Pancreas (tissue), 10 donors: ENCODE results near the gene SAP25. TPM values are rescaled to one million over a fixed set of nuclear protein-coding genes. Genes with fewer than 3 reads are reported as not detected.
"Not testable (repeated sequence)": the region's sequence is repeated elsewhere in the genome, so short reads cannot be mapped to it uniquely, and the experiment has no call there.

Experiments
- ATAC-seq, 4 donors: fragments of 200-7000 bp; cut with Tn5 transposase; one replicate each; pipeline versions ENCODE4 v1.8.0 to v1.9.1; 2020; ENCODE audit warnings: mild to moderate bottlenecking in 4 of 4, moderate library complexity in 4 of 4
- DNase-seq, 6 donors: peaks; one replicate each; pipeline ENCODE4 v3.0.0-alpha.2; 2020
- FAIRE-seq: peaks from 2 replicates; lab custom pipeline; 2012; peaks lifted over from hg19 to GRCh38; lab: Jason Lieb, UNC
- H3K27ac ChIP-seq, 4 donors: fragments of 200-600 bp; sonication (generic); 1 replicate in 3 of 4; 2 replicates in 1 of 4; pipeline versions ENCODE4 v1.5.0 to v1.8.0; 2020
- H3K27me3 ChIP-seq, 4 donors: fragments of 200-600 bp; one replicate each; pipeline ENCODE4 v1.8.0; 2021
- H3K36me3 ChIP-seq, 3 donors: fragments of 200-600 bp; sonication (generic) in 1 of 3; one replicate each; pipeline versions ENCODE4 v1.5.0 to v1.8.0; 2020 to 2021
- H3K4me1 ChIP-seq, 3 donors: fragments of 200-600 bp; one replicate each; pipeline ENCODE4 v1.8.0; 2021
- H3K4me3 ChIP-seq, 4 donors: fragments of 200-600 bp; sonication (generic) in 2 of 4; one replicate each; pipeline versions ENCODE4 v1.5.0 to v1.8.0; 2020 to 2021
- H3K9me3 ChIP-seq, 4 donors: fragments of 200-600 bp; one replicate each; pipeline ENCODE4 v1.8.0; 2021
- CTCF ChIP-seq, 4 donors: fragments of 200-600 bp; sonication (generic) in 3 of 4; IDR thresholded peaks; one replicate each; pipeline versions ENCODE4 v1.5.0 to v1.8.0; 2021; ENCODE audit warnings: antibody characterized with exemption in 4 of 4
- WGBS, 2 donors: extraction: QIAGEN DNeasy Blood & Tissue Kit; methylation state at CpG; one replicate each; pipeline ENCODE4 v1.1.7; 2013; 5-methylcytosine and 5-hydroxymethylcytosine counted together
- intact Hi-C, 3 donors: fragments of 100-400 bp; cut with DNase I; formaldehyde crosslinking; loops; one replicate each; pipeline versions ENCODE4 v1.11.1 to v1.14.2; 2022
- polyA plus RNA-seq, 2 donors: library from polyadenylated mRNA; stranded (reverse); fragments of 200-250 nt; gene quantifications; one replicate each; pipeline ENCODE4 v1.2.3, GENCODE V29; 2013
- total RNA-seq, 6 donors: library from RNA; stranded (reverse); fragmentation: NEBNext Ultra II Directional in 4 of 6; extraction: Animal tissue kit (Norgen Biotek cat#: 25700) in 4 of 6; gene quantifications; one replicate each; pipeline versions ENCODE4 v1.2.1 to v1.2.4, GENCODE V29; 2021 to 2023
- donor health status: healthy with polysubstance abuse.
- donor health status: DM: no; HTN: no; CAD: no; lungs with moderate emphysema.
- donor health status: DM: no; HTN: no; CAD: no.
- donor health status: control.
- donor health status: control.
- donor health status: Bipolar disorder and iron deficiency.
- donor health status: DM: yes; HTN: yes; CAD: no.
- donor health status: DM: no; HTN: no; CAD: no.
- donor health status: DM: no; HTN: no; CAD: no.
- donor health status: DM: yes; HTN: yes; CAD: no.

Gene SAP25
- total and polyA plus RNA-seq, 8 donors, result 0.39 to 17.8 (median 2.6) TPM

- 1% methylated on average over 42 to 44 of the region's 44 CpGs for WGBS, 2 donors
Observed at GRCh38 chr7:100539436-100540006, 34.2 kb downstream of the SAP25 start.

GRCh38 chr7:100538654-100539435, 34.9 kb downstream of the SAP25 start, which contains the start of gene AGFG2:
Gene AGFG2 (plus strand): TSS chr7:100539203. CDS start chr7:100539347, 144 bp downstream.
- FAIRE-seq, result peak; percentile 96

More at GRCh38 chr7:100539436-100540006, 34.2 kb downstream of the SAP25 start:
- intact Hi-C loops, result loop anchor here in 1 of 3 donors (10.0 kb wide), 1 partner anchor 55 kb away; the partner anchor contains the start of gene NYAP1
- peak overlapping the region; percentile 66 to 76 (median 74) for H3K4me3 ChIP-seq
- FAIRE-seq (no peak), DNase-seq (peak in 1 of 6 donors; percentile 43), ATAC-seq (peak in 3 of 4 donors; percentile 1 to 29 (median 3))
- H3K36me3 ChIP-seq, result no peaks in the 10 kb centered on the region
- no peak for TF ChIP-seq CTCF (IDR thresholded peaks at IDR 0.05)
- H3K4me1 ChIP-seq, result peaks cover 29 to 35% (median 29%) of the 10 kb centered on the region in 3 donors
- H3K9me3 ChIP-seq, result no peaks in the 10 kb centered on the region
- H3K27ac ChIP-seq, result peak overlapping the region; percentile 77 to 90 (median 87)
- H3K27me3 ChIP-seq, result no peaks in the 10 kb centered on the region

GRCh38 chr7:100538348-100538653, 35.4 kb downstream of the SAP25 start:
- H3K9me3 ChIP-seq, result no peaks in the 10 kb centered on the region
- no peak for TF ChIP-seq CTCF (IDR thresholded peaks at IDR 0.05)
- peak overlapping the region in 3 of 4 donors; percentile 41 to 72 (median 64) for H3K27ac ChIP-seq
- no peaks in the 10 kb centered on the region for H3K36me3 ChIP-seq
- intact Hi-C loops, result loop anchor here in 1 of 3 donors (10.0 kb wide), 1 partner anchor 54 kb away; the partner anchor contains the start of gene NYAP1
- H3K27me3 ChIP-seq, result no peaks in the 10 kb centered on the region
- WGBS, 2 donors, result 4 to 7% methylated on average over 8 of the region's 8 CpGs
- peaks cover 17 to 23% (median 19%) of the 10 kb centered on the region in 3 donors for H3K4me1 ChIP-seq
- FAIRE-seq (no peak), DNase-seq (no peak), ATAC-seq (no peak)
- H3K4me3 ChIP-seq, result peak overlapping the region in 1 of 4 donors; percentile 21

More at GRCh38 chr7:100538654-100539435, 34.9 kb downstream of the SAP25 start, which contains the start of gene AGFG2:
- no peaks in the 10 kb centered on the region for H3K9me3 ChIP-seq
- ATAC-seq (peak; percentile 93 to 97 (median 94)), DNase-seq (peak; percentile 99 to 100 (median 100))
- H3K36me3 ChIP-seq, result no peaks in the 10 kb centered on the region
- H3K27ac ChIP-seq, result peak within 1 kb of the TSS; percentile 77 to 90 (median 87)
- H3K4me1 ChIP-seq, result peaks cover 23 to 28% (median 23%) of the 10 kb centered on the region in 3 donors
- H3K4me3 ChIP-seq, result peak within 1 kb of the TSS; percentile 66 to 76 (median 74)
- TF ChIP-seq CTCF (IDR thresholded peaks at IDR 0.05), result no peak
- no peaks in the 10 kb centered on the region for H3K27me3 ChIP-seq
- intact Hi-C loops, result loop anchor here in 1 of 3 donors (10.0 kb wide), 1 partner anchor 54 kb away; the partner anchor contains the start of gene NYAP1
- WGBS, 2 donors, result 0% methylated on average over 58 to 60 of the region's 60 CpGs

GRCh38 chr7:100536695-100537094, 37.0 kb downstream of the SAP25 start:
- FAIRE-seq, H3K36me3 ChIP-seq, DNase-seq, H3K27ac ChIP-seq, ATAC-seq, H3K4me3 ChIP-seq, H3K27me3 ChIP-seq, H3K9me3 ChIP-seq: not testable (repeated sequence)
- WGBS, 2 donors, result 82 to 85% methylated on average over 2 of the region's 2 CpGs
- H3K4me1 ChIP-seq, result peaks cover 13 to 19% (median 16%) of the 10 kb centered on the region in 3 donors
- intact Hi-C loops, result loop anchor here in 1 of 3 donors (10.0 kb wide), 1 partner anchor 52 kb away; the partner anchor contains the start of gene NYAP1

GRCh38 chr7:100535982-100536381, 37.7 kb downstream of the SAP25 start:
- FAIRE-seq, H3K27ac ChIP-seq, H3K9me3 ChIP-seq, DNase-seq, ATAC-seq, H3K36me3 ChIP-seq, H3K4me3 ChIP-seq, H3K27me3 ChIP-seq: not testable (repeated sequence)
- intact Hi-C loops, result loop anchor here in 1 of 3 donors (10.0 kb wide), 1 partner anchor 51 kb away; the partner anchor contains the start of gene NYAP1
- WGBS, 2 donors, result 84 to 90% methylated on average over 9 of the region's 9 CpGs
- peaks cover 6 to 15% (median 9%) of the 10 kb centered on the region in 3 donors for H3K4me1 ChIP-seq
